BLaER1 treated with 17β-estradiol and CSF1 and Interleukin-3, amounts not matched to agents 10 nM and 100 nM (cell line): ENCODE data around the gene CD7.

Source experiments
- H3K27ac ChIP-seq, 11 experiments: shearing (Covaris generic); formaldehyde crosslinking; 2 replicates each; pipeline ENCODE4 v1.8.1; 2022
- H3K27me3 ChIP-seq, 11 experiments: shearing (Covaris generic); formaldehyde crosslinking; 2 replicates each; pipeline ENCODE4 v1.8.1; 2022
- H3K36me3 ChIP-seq, 11 experiments: shearing (Covaris generic); formaldehyde crosslinking; 2 replicates each; pipeline ENCODE4 v1.8.1; 2022
- H3K4me1 ChIP-seq, 10 experiments: shearing (Covaris generic); formaldehyde crosslinking; 2 replicates each; pipeline ENCODE4 v1.8.1; 2022
- H3K4me2 ChIP-seq, 11 experiments: shearing (Covaris generic); formaldehyde crosslinking; 2 replicates each; pipeline ENCODE4 v1.8.1; 2022
- H3K4me3 ChIP-seq, 10 experiments: shearing (Covaris generic); formaldehyde crosslinking; 2 replicates each; pipeline ENCODE4 v1.8.1; 2022
- H3K9ac ChIP-seq, 11 experiments: shearing (Covaris generic); formaldehyde crosslinking; 2 replicates each; pipeline ENCODE4 v1.8.1; 2022
- H3K9me3 ChIP-seq, 11 experiments: shearing (Covaris generic); formaldehyde crosslinking; replicated peaks in 1 of 11; 2 replicates each; pipeline ENCODE4 v1.8.1; 2022
- H4K20me1 ChIP-seq, 11 experiments: shearing (Covaris generic); formaldehyde crosslinking; 2 replicates each; pipeline ENCODE4 v1.8.1; 2022
- Cebpa-rat ChIP-seq, 11 experiments: shearing (Covaris generic); IDR thresholded peaks; 2 replicates each; pipeline ENCODE4 v1.8.1; 2022

CD7 gene

DNA sequence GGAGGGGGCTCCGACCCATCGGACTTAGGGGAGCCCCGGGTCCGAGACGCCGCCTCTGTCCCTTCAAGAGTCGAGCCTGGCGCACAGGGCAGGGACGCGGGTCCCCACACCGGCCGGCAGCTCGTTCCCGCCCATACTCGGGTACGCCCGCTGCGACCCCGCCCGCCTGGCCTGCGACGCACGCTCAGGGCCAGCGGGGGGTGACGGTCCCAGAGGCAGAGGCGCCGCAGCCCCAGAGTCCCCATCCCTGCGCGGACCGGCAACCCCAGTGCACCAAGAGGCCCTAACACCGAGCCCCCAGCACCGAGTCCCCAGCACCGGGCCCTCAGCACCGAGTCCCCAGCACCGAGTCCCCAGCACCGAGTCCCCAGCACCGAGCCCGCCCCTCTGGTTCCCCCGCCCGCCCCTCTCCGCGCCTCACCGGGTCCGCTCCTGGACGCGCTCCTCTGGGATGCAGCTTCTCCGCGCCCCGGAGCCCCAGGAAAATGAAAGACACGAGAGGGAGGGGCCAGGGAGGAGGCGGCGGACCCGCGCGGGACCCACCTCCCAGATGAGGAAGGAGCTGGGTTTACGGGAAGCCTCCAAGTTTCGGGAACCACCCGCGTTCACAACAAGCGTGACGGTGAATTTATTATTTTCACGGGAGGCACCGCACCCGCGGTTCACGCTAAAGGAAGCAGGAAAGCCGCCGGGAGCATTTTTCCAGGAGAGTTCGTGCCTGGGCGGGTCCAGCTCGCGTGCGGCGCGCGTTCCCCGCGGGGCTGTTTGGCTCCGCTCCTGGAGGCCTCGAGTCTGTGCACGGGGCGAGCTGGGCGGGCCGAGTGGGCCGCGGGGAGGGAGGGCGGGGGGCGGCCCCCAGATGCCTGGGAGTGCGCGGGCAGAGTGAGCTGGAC is 16.1 kb upstream of the CD7 start, which contains the start of gene SECTM1:
Gene SECTM1 (minus strand): TSS at position 488 of the 893 bp plus-strand sequence. CDS start 6,526 bp downstream, outside the sequence.
- H3K27me3 ChIP-seq, result peaks cover 47 to 73% (median 52%) of the 10 kb centered on the region in 11 experiments
- peak within 1 kb of the TSS; percentile 46 to 72 (median 56) for H3K4me3 ChIP-seq
- no peaks in the 10 kb centered on the region for H3K9me3 ChIP-seq
- H3K9ac ChIP-seq, result peak within 1 kb of the TSS in 10 of 11 experiments; percentile 23 to 68 (median 56); a peak in 18 of 22 replicates
- no peaks in the 10 kb centered on the region for H3K36me3 ChIP-seq
- H4K20me1 ChIP-seq, result peaks cover 23 to 55% (median 35%) of the 10 kb centered on the region in 11 experiments; a peak in 15 of 22 replicates
- peak within 1 kb of the TSS in 4 of 11 experiments; percentile 60 to 76 (median 67); a peak in 7 of 22 replicates for H3K27ac ChIP-seq
- peaks cover 55 to 98% (median 96%) of the 10 kb centered on the region in 10 experiments for H3K4me1 ChIP-seq
- peak within 1 kb of the TSS; percentile 86 to 99 (median 97) for H3K4me2 ChIP-seq
- TF ChIP-seq Cebpa-rat (IDR thresholded peaks at IDR 0.05), result no peak

DNA sequence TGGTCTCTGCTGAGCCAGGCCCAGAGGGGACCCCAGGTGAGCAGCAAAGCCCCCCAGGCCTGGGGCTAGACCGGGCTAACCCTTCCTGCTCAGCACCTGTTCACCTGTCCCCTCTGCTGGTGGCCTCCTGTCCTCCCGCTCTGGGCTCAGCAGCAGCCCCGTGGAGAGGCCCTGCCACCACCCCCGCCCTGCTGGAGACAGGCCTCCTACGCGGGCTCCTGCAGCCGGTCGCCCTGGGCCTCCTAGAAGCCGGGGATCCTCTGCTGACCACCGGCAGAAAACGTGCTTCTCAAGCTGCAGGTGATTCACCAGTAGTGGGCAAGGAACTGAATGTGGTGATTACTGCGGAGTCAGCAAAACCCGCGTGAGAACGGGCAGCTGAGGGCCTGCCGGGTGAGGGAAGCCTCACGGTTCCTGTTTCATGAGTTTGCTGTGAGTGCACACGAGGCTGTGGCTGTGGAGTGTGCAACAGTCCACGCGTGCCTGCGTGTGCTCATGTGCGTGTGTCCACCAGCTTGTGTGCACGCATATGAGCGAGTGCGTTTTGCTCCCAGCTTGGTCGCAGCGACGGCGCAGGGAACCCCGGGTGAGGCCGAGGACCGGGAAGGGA is 15.4 kb upstream of the CD7 start:
- Histone ChIP-seq H3K27me3 (peaks cover 47 to 73% (median 52%) of the 10 kb centered on the region in 11 experiments), H3K4me3 (peak overlapping the region; percentile 39 to 72 (median 54)), H3K27ac (no peak overlapping the region), H3K9ac (peak overlapping the region in 7 of 11 experiments; percentile 20 to 68 (median 47); a peak in 10 of 22 replicates), H3K36me3 (no peaks in the 10 kb centered on the region), H3K4me2 (peak overlapping the region; percentile 86 to 99 (median 97)), H3K4me1 (peaks cover 55 to 97% (median 94%) of the 10 kb centered on the region in 10 experiments), H4K20me1 (peaks cover 23 to 55% (median 35%) of the 10 kb centered on the region in 11 experiments; a peak in 15 of 22 replicates), H3K9me3 (no peaks in the 10 kb centered on the region)
- TF ChIP-seq Cebpa-rat (IDR thresholded peaks at IDR 0.05), result no peak

DNA sequence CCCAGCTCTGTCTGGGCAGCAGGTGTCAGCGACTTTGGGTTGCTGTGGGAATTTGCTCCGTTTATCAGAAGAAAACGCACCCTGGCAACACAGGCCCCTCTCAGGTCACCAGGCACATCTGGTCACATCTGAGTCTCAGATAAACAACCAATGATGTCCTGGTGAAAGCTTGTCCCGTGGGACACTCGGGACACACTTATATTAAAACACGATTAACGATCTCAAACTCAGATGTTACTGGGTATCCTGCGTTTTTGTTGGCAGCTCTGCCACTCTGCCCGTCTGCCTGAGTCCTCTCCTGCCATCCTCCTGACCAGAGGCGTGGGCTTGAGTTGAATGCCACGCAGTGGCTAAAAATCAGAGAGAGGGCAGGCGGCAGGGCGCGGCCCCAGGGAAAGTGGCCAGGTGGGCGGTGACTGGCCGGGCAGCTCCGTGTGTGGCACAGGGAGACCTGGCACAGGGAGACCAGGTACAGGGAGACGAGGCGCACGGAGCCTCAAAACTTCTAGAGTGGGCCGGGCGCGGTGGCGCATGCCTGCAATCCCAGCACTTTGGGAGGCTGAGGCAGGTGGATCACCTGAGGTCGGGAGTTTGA is 14.0 kb upstream of the CD7 start:
- Histone ChIP-seq H3K9me3 (no peaks in the 10 kb centered on the region), H3K4me1 (peaks cover 49 to 95% (median 82%) of the 10 kb centered on the region in 10 experiments), H3K4me2 (peak overlapping the region in 9 of 11 experiments; percentile 68 to 95 (median 85); a peak in 17 of 22 replicates), H3K4me3 (no peak overlapping the region), H3K27ac (no peak overlapping the region), H3K36me3 (no peaks in the 10 kb centered on the region), H3K27me3 (peaks cover 47 to 76% (median 52%) of the 10 kb centered on the region in 11 experiments), H3K9ac (no peak overlapping the region), H4K20me1 (peaks cover 23 to 55% (median 35%) of the 10 kb centered on the region in 11 experiments; a peak in 15 of 22 replicates)
- TF ChIP-seq Cebpa-rat (IDR thresholded peaks at IDR 0.05), result no peak

DNA sequence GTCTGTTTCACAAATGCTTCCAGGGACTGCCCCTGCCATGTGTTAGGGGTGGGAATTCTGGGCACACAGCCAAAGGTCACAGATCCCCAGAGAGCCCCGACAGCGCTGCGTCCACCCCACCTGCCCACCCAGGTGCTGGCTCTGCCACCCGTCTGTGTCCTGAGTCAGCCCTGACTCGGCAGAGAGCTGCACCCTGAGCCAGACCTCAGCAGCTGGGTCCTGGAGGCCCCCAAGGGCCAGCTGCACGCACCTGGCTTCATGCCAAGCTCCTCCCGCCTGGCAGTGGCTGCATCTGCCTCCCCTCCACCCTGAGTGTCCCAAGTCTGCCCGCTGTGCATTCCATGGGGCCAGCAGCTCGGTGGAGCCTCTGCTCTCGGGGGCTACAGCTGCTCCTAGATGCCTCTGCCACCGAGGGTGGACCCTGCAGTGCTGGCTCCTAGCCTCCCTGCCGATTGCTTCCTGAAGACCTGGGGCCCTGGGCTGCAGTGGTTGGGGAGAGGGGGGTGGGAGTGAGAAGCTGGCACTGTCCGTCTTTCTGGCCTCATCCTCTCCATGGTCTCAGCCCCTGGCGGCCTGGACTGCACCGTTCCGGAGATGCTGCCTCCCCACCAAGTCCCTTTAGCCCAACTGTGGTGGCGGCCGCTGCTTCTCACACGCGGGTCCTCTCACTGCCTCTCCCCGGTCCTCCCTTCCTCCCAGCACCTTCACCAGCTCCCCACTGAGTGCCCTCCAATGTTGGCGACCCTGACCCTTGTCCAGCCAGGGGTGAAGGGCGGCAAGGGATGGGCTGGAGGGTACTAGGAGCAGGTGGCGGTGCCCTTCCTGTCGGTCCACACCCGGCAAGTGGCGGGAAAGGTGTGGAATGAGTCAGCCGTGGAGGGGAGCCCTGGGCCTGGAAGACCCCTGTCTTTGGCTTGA is 13.2 kb upstream of the CD7 start:
- Histone ChIP-seq H3K4me2 (peak overlapping the region; percentile 51 to 95 (median 81)), H3K27ac (no peak overlapping the region)

DNA sequence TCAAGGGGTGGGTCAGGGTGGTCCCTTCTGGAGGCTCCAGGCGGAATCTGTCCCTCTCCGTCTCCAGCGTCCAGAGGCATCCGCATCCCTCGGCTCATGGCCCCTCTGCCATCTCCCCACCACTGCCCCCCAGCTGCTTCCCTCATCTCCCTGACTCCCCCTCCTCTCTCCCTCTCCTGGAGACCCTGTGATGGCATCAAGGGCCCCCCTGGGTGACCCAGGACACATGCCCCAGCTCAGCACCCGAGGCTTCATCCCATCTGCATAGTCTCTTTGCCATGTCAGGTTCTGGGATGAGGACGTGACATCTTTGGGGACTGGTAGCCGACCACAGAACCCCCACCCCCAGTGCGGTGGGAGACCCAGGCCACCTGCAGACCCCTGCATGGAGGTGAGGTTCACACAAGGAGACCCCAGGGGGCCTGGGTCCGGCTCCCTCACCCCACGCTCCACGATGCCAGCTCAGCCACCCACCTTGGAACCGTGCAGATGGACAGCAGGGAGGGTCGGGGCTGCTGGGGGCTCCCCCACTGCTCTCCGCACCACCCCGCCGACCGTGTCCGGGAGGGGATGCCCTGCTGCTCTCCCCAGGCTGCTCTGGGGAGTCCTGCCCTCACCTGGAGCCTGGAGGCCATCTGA is 12.4 kb upstream of the CD7 start:
- Histone ChIP-seq H3K4me2 (peak overlapping the region; percentile 51 to 95 (median 81)), H3K4me3 (no peak overlapping the region; a peak in 2 of 20 replicates), H3K27ac (no peak overlapping the region), H3K27me3 (peaks cover 48 to 78% (median 56%) of the 10 kb centered on the region in 11 experiments), H3K4me1 (peaks cover 39 to 92% (median 79%) of the 10 kb centered on the region in 10 experiments), H4K20me1 (peaks cover 23 to 59% (median 34%) of the 10 kb centered on the region in 11 experiments; a peak in 16 of 22 replicates), H3K9ac (peak overlapping the region in 4 of 11 experiments; percentile 29 to 51 (median 30); a peak in 3 of 22 replicates), H3K9me3 (no peaks in the 10 kb centered on the region), H3K36me3 (no peaks in the 10 kb centered on the region)
- no peak for TF ChIP-seq Cebpa-rat (IDR thresholded peaks at IDR 0.05)

More for the DNA sequence above, 13.2 kb upstream of the CD7 start:
- Histone ChIP-seq H3K9me3 (no peaks in the 10 kb centered on the region), H3K4me1 (peaks cover 41 to 92% (median 79%) of the 10 kb centered on the region in 10 experiments), H3K27me3 (peaks cover 47 to 77% (median 53%) of the 10 kb centered on the region in 11 experiments), H3K9ac (peak overlapping the region in 3 of 11 experiments; percentile 29 to 51 (median 30); a peak in 4 of 22 replicates), H4K20me1 (peaks cover 23 to 55% (median 35%) of the 10 kb centered on the region in 11 experiments; a peak in 16 of 22 replicates), H3K4me3 (no peak overlapping the region; a peak in 2 of 20 replicates), H3K36me3 (no peaks in the 10 kb centered on the region)
- no peak for TF ChIP-seq Cebpa-rat (IDR thresholded peaks at IDR 0.05)

DNA sequence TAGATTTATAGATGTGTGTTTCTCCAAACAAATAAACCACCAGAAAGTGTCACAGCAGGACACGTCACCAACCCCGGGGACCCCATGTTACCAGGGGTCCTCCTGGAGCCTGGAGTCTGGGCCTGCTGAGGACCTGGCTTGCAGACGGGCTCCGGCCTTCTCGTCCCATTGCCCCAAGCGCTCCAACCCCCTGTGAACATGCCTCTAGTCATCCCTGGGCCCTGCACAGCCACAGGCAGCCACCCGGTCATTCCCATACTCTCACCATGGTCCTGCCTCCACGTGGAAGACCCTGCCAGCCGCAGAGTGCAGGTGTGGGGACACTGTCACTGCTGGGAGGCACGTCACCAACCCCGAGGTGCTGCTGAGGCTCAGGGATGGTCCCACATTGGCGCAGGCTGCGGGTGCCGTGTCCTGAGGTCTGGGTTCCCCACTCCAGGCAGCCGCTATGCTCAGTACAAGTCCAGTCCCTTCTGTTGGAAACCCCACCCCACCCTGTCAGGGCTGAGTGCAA is 11.6 kb upstream of the CD7 start:
- Histone ChIP-seq H3K27me3 (peaks cover 41 to 76% (median 48%) of the 10 kb centered on the region in 11 experiments), H4K20me1 (peaks cover 18 to 59% (median 27%) of the 10 kb centered on the region in 11 experiments; a peak in 16 of 22 replicates), H3K4me1 (peaks cover 35 to 92% (median 77%) of the 10 kb centered on the region in 10 experiments), H3K27ac (no peak overlapping the region), H3K9ac (no peak overlapping the region), H3K4me3 (no peak overlapping the region), H3K9me3 (no peaks in the 10 kb centered on the region), H3K36me3 (no peaks in the 10 kb centered on the region), H3K4me2 (peak overlapping the region in 8 of 11 experiments; percentile 19 to 95 (median 84); a peak in 14 of 22 replicates)
- no peak for TF ChIP-seq Cebpa-rat (IDR thresholded peaks at IDR 0.05)
